HEK293T (cell line): Measurements from ENCODE around the gene TMEM145.

ENCODE experiments used
- CTCF ChIA-PET: fragments of 350-600 bp; formaldehyde crosslinking; extraction: SDS; loops from one replicate; lab custom pipeline; 2021; ENCODE audit warnings: antibody characterized with exemption, inconsistent platforms; lab: Yijun Ruan, JAX
- POLR2A ChIA-PET: fragments of 350-600 bp; formaldehyde crosslinking; extraction: SDS; loops from one replicate; lab custom pipeline; 2020; ENCODE audit warnings: antibody characterized with exemption, inconsistent platforms; lab: Yijun Ruan, JAX
- DNase-seq: peaks from one replicate; pipeline ENCODE4 v3.0.0; 2012; ENCODE audit warnings: mixed read lengths; ENCODE audit errors: extremely low spot score
- ARNT ChIP-seq: fragments of 450-650 bp; IDR thresholded peaks from 2 replicates; pipeline ENCODE4 v1.6.1; 2017; ENCODE audit warnings: mild to moderate bottlenecking
- BHLHE40 ChIP-seq: fragments of 450-650 bp; IDR thresholded peaks from 2 replicates; pipeline ENCODE4 v1.6.1; 2016; ENCODE audit warnings: mild to moderate bottlenecking, moderate library complexity, borderline replicate concordance
- CTBP1 ChIP-seq: fragments of 450-650 bp; IDR thresholded peaks from 2 replicates; pipeline ENCODE4 v1.6.1; 2016; ENCODE audit warnings: borderline replicate concordance
- ELF4 ChIP-seq: fragments of 450-650 bp; IDR thresholded peaks from 2 replicates; pipeline ENCODE4 v1.6.1; 2017; ENCODE audit warnings: antibody characterized with exemption
- FOXA1 ChIP-seq: fragments of 450-650 bp; IDR thresholded peaks from 2 replicates; pipeline ENCODE4 v1.6.1; 2016; ENCODE audit warnings: mild to moderate bottlenecking
- FOXK2 ChIP-seq: fragments of 450-650 bp; IDR thresholded peaks from 2 replicates; pipeline ENCODE4 v1.6.1; 2016; ENCODE audit warnings: mild to moderate bottlenecking
- FOXM1 ChIP-seq: fragments of 450-650 bp; IDR thresholded peaks from 2 replicates; pipeline ENCODE4 v1.6.1; 2017; ENCODE audit warnings: mild to moderate bottlenecking, borderline replicate concordance
- HDGF ChIP-seq: fragments of 450-650 bp; IDR thresholded peaks from 2 replicates; pipeline ENCODE4 v1.6.1; 2017; ENCODE audit warnings: antibody characterized with exemption, borderline replicate concordance
- L3MBTL2 ChIP-seq: fragments of 450-650 bp; conservative IDR thresholded peaks from 2 replicates; pipeline ENCODE4 v1.6.1; 2016; ENCODE audit warnings: mild to moderate bottlenecking
- LEF1 ChIP-seq: fragments of 450-650 bp; IDR thresholded peaks from 2 replicates; pipeline ENCODE4 v1.6.1; 2017; ENCODE audit warnings: mild to moderate bottlenecking, borderline replicate concordance
- NFRKB ChIP-seq: fragments of 450-650 bp; IDR thresholded peaks from 2 replicates; pipeline ENCODE4 v1.6.1; 2016; ENCODE audit warnings: mild to moderate bottlenecking, moderate library complexity
- PKNOX1 ChIP-seq: fragments of 450-650 bp; IDR thresholded peaks from 2 replicates; pipeline ENCODE4 v1.6.1; 2016
- SP1 ChIP-seq: fragments of 450-650 bp; IDR thresholded peaks from 2 replicates; pipeline ENCODE4 v1.6.1; 2017
- SUZ12 ChIP-seq: fragments of 450-650 bp; IDR thresholded peaks from 2 replicates; pipeline ENCODE4 v1.6.1; 2016; ENCODE audit warnings: mild to moderate bottlenecking
- TARDBP ChIP-seq: fragments of 450-650 bp; IDR thresholded peaks from 2 replicates; pipeline ENCODE4 v1.6.1; 2016
- ZNF384 ChIP-seq: fragments of 450-650 bp; IDR thresholded peaks from 2 replicates; pipeline ENCODE4 v1.6.1; 2016

TMEM145 gene

GRCh38 chr19:42285988-42286348 is 27.1 kb upstream of the TMEM145 start:
- POLR2A ChIA-PET: interaction anchor here (1.7 kb wide), 1 partner anchor 43 kb away, joined by 6 read pairs; no protein-coding TSS in a partner anchor
- TF ChIP-seq BHLHE40 (no peak), FOXA1 (no peak), CTBP1 (no peak), ZNF384 (no peak), LEF1 (no peak), FOXK2 (no peak), TARDBP (no peak), SP1 (no peak)
- CTCF ChIA-PET: no interaction called here
- no peak for DNase-seq

GRCh38 chr19:42286349-42287016 is 26.6 kb upstream of the TMEM145 start:
- POLR2A ChIA-PET: interaction anchor here (1.7 kb wide), 1 partner anchor 43 kb away, joined by 6 read pairs; no protein-coding TSS in a partner anchor
- CTCF ChIA-PET: no interaction called here
- TF ChIP-seq ARNT (no peak), HDGF (no peak), L3MBTL2 (no peak), ELF4 (no peak)
- no peak for DNase-seq

GRCh38 chr19:42287017-42287826 is 25.9 kb upstream of the TMEM145 start:
- no peak for TF ChIP-seq SP1
- no peak for TF ChIP-seq BHLHE40
- TF ChIP-seq FOXK2: no peak
- no peak for TF ChIP-seq SUZ12
- ChIA-PET CTCF (interaction anchor here (0.6 kb wide), 1 partner anchor 17 kb away, joined by 3 read pairs; no protein-coding TSS in a partner anchor), POLR2A (interaction anchor here (1.7 kb wide), 1 partner anchor 44 kb away, joined by 6 read pairs; no protein-coding TSS in a partner anchor)

GRCh38 chr19:42287827-42288107 is 25.3 kb upstream of the TMEM145 start:
- ChIA-PET CTCF (interaction anchor here (0.6 kb wide), 1 partner anchor 16 kb away, joined by 3 read pairs; no protein-coding TSS in a partner anchor), POLR2A (interaction anchor here (1.7 kb wide), 1 partner anchor 44 kb away, joined by 6 read pairs; no protein-coding TSS in a partner anchor)
- no peak for DNase-seq
- TF ChIP-seq SUZ12: no peak
- no peak for TF ChIP-seq HDGF
- no peak for TF ChIP-seq NFRKB
- no peak for TF ChIP-seq SP1
- TF ChIP-seq FOXM1: no peak
- no peak for TF ChIP-seq PKNOX1
- no peak for TF ChIP-seq L3MBTL2
- no peak for TF ChIP-seq ARNT
- no peak for TF ChIP-seq FOXA1
- TF ChIP-seq CTBP1: no peak
- TF ChIP-seq TARDBP: no peak
- no peak for TF ChIP-seq LEF1
- TF ChIP-seq ELF4: no peak
- no peak for TF ChIP-seq ZNF384
- TF ChIP-seq FOXK2: no peak
- TF ChIP-seq BHLHE40: no peak

More at GRCh38 chr19:42287017-42287826, 25.9 kb upstream of the TMEM145 start:
- no peak for DNase-seq

GRCh38 chr19:42288387-42288786 is 24.7 kb upstream of the TMEM145 start:
- POLR2A ChIA-PET: no interaction called here
- no peak for DNase-seq
- CTCF ChIA-PET: no interaction called here
- TF ChIP-seq FOXA1 (no peak), SP1 (no peak), TARDBP (no peak), ZNF384 (no peak), ARNT (no peak), FOXM1 (no peak), BHLHE40 (no peak), L3MBTL2 (no peak)

- DNase-seq: no peak
- TF ChIP-seq NFRKB: no peak
- no peak for TF ChIP-seq SUZ12
- ChIA-PET POLR2A (interaction anchor here (0.6 to 1.4 kb wide), 2 partner anchors 46 to 108 kb away, joined by 3 to 4 read pairs; no protein-coding TSS in a partner anchor), CTCF (no interaction called here)
These were observed 24.1 kb upstream of the TMEM145 start for GRCh38 chr19:42288881-42289555.

- DNase-seq: no peak
These were observed 23.5 kb upstream of the TMEM145 start for GRCh38 chr19:42289556-42290041.

More at GRCh38 chr19:42289556-42290041, 23.5 kb upstream of the TMEM145 start:
- TF ChIP-seq ARNT (no peak), L3MBTL2 (no peak), SP1 (no peak)
- POLR2A ChIA-PET: interaction anchor here (0.9 to 1.4 kb wide), 2 partner anchors 10 to 46 kb away, joined by 3 to 4 read pairs; no protein-coding TSS in a partner anchor
- CTCF ChIA-PET: no interaction called here
